ENCODE data around the gene LIMK2. TPM values are rescaled to one million over a fixed set of nuclear protein-coding genes. Genes with fewer than 3 reads are reported as not detected.

The LIMK2 gene
- total RNA-seq, 3 donors from 2014 or later, result 18.6 to 22.6 (median 20.6) TPM

GRCh38 chr22:31279327-31279669, 67.2 kb downstream of the LIMK2 start:
- ATAC-seq (no peak), DNase-seq (no peak)
- no peaks in the 10 kb centered on the region for H3K9me3 Mint-ChIP-seq
- H3K36me3 Mint-ChIP-seq (ENCODE audit: insufficient read depth), result peaks cover 37% of the 10 kb centered on the region
- no peak overlapping the region for H3K4me3 Mint-ChIP-seq
- peaks cover 88% of the 10 kb centered on the region for H3K4me1 Mint-ChIP-seq (ENCODE audit: low read depth)
- H3K27me3 Mint-ChIP-seq (ENCODE audit: low read depth), result no peaks in the 10 kb centered on the region

- DNase-seq (no peak), ATAC-seq (no peak)
- H3K4me1 Mint-ChIP-seq (ENCODE audit: low read depth), result peaks cover 90% of the 10 kb centered on the region
- peaks cover 39% of the 10 kb centered on the region for H3K36me3 Mint-ChIP-seq (ENCODE audit: insufficient read depth)
- H3K4me3 Mint-ChIP-seq, result peak overlapping the region; percentile 4
- no peaks in the 10 kb centered on the region for H3K27me3 Mint-ChIP-seq (ENCODE audit: low read depth)
- no peaks in the 10 kb centered on the region for H3K9me3 Mint-ChIP-seq
Observed at GRCh38 chr22:31279821-31280505, 67.9 kb downstream of the LIMK2 start.

GRCh38 chr22:31281733-31282132, 69.6 kb downstream of the LIMK2 start:
- H3K9me3 Mint-ChIP-seq, result no peaks in the 10 kb centered on the region
- H3K27me3 Mint-ChIP-seq (ENCODE audit: low read depth), result no peaks in the 10 kb centered on the region
- H3K4me1 Mint-ChIP-seq (ENCODE audit: low read depth), result peaks cover 95% of the 10 kb centered on the region
- H3K36me3 Mint-ChIP-seq (ENCODE audit: insufficient read depth), result peaks cover 40% of the 10 kb centered on the region
- DNase-seq, result no peak
- no peak for ATAC-seq
- no peak overlapping the region for H3K4me3 Mint-ChIP-seq

- no peak overlapping the region for H3K4me3 Mint-ChIP-seq
- no peaks in the 10 kb centered on the region for H3K9me3 Mint-ChIP-seq
- H3K36me3 Mint-ChIP-seq (ENCODE audit: insufficient read depth), result peaks cover 42% of the 10 kb centered on the region
- ATAC-seq, result no peak
- H3K27me3 Mint-ChIP-seq (ENCODE audit: low read depth), result no peaks in the 10 kb centered on the region
- peaks cover 96% of the 10 kb centered on the region for H3K4me1 Mint-ChIP-seq (ENCODE audit: low read depth)
- no peak for DNase-seq
Observed at GRCh38 chr22:31282748-31283468, 70.8 kb downstream of the LIMK2 start.

- DNase-seq, result no peak
- H3K36me3 Mint-ChIP-seq (ENCODE audit: insufficient read depth), result peaks cover 45% of the 10 kb centered on the region
- ATAC-seq, result no peak
- H3K9me3 Mint-ChIP-seq, result no peaks in the 10 kb centered on the region
- peaks cover 95% of the 10 kb centered on the region for H3K4me1 Mint-ChIP-seq (ENCODE audit: low read depth)
- H3K4me3 Mint-ChIP-seq, result no peak overlapping the region
- no peaks in the 10 kb centered on the region for H3K27me3 Mint-ChIP-seq (ENCODE audit: low read depth)
Observed at GRCh38 chr22:31284281-31285155, 72.4 kb downstream of the LIMK2 start.

GRCh38 chr22:31286360-31287255, 74.5 kb downstream of the LIMK2 start:
- Mint-ChIP-seq H3K36me3 (ENCODE audit: insufficient read depth) (peaks cover 33% of the 10 kb centered on the region), H3K4me1 (ENCODE audit: low read depth) (peaks cover 84% of the 10 kb centered on the region)

GRCh38 chr22:31287818-31288495, 75.9 kb downstream of the LIMK2 start:
- Mint-ChIP-seq H3K9me3 (no peaks in the 10 kb centered on the region), H3K36me3 (ENCODE audit: insufficient read depth) (peaks cover 31% of the 10 kb centered on the region)
- DNase-seq, result no peak

More at GRCh38 chr22:31286360-31287255, 74.5 kb downstream of the LIMK2 start:
- Mint-ChIP-seq H3K9me3 (no peaks in the 10 kb centered on the region), H3K27me3 (ENCODE audit: low read depth) (no peaks in the 10 kb centered on the region), H3K4me3 (peak overlapping the region; percentile 37)
- ATAC-seq (peak; percentile 59 to 60), DNase-seq (peak; percentile 56)

GRCh38 chr22:31288496-31289240, 76.6 kb downstream of the LIMK2 start:
- Mint-ChIP-seq H3K9me3 (no peaks in the 10 kb centered on the region), H3K36me3 (ENCODE audit: insufficient read depth) (peaks cover 24% of the 10 kb centered on the region), H3K4me1 (ENCODE audit: low read depth) (peaks cover 82% of the 10 kb centered on the region), H3K4me3 (peak overlapping the region; percentile 93), H3K27me3 (ENCODE audit: low read depth) (no peaks in the 10 kb centered on the region)
- DNase-seq (no peak), ATAC-seq (no peak)

More at GRCh38 chr22:31287818-31288495, 75.9 kb downstream of the LIMK2 start:
- H3K4me3 Mint-ChIP-seq, result peak overlapping the region; percentile 64
- peaks cover 83% of the 10 kb centered on the region for H3K4me1 Mint-ChIP-seq (ENCODE audit: low read depth)
- ATAC-seq, result no peak
- no peaks in the 10 kb centered on the region for H3K27me3 Mint-ChIP-seq (ENCODE audit: low read depth)

- H3K36me3 Mint-ChIP-seq (ENCODE audit: insufficient read depth), result peaks cover 19% of the 10 kb centered on the region
- no peaks in the 10 kb centered on the region for H3K27me3 Mint-ChIP-seq (ENCODE audit: low read depth)
- DNase-seq (no peak), ATAC-seq (no peak)
- peak overlapping the region; percentile 93 for H3K4me3 Mint-ChIP-seq
- no peaks in the 10 kb centered on the region for H3K9me3 Mint-ChIP-seq
- H3K4me1 Mint-ChIP-seq (ENCODE audit: low read depth), result peaks cover 80% of the 10 kb centered on the region
Observed at GRCh38 chr22:31289344-31289743, 77.2 kb downstream of the LIMK2 start.

GRCh38 chr22:31290494-31291471, 78.7 kb downstream of the LIMK2 start:
- DNase-seq (peak; percentile 92), ATAC-seq (peak; percentile 84 to 85)
- no peaks in the 10 kb centered on the region for H3K27me3 Mint-ChIP-seq (ENCODE audit: low read depth)
- peaks cover 77% of the 10 kb centered on the region for H3K4me1 Mint-ChIP-seq (ENCODE audit: low read depth)
- peak overlapping the region; percentile 93 for H3K4me3 Mint-ChIP-seq
- peaks cover 13% of the 10 kb centered on the region for H3K36me3 Mint-ChIP-seq (ENCODE audit: insufficient read depth)
- no peaks in the 10 kb centered on the region for H3K9me3 Mint-ChIP-seq

GRCh38 chr22:31291481-31292235, 79.6 kb downstream of the LIMK2 start:
- H3K4me3 Mint-ChIP-seq, result peak overlapping the region; percentile 93
- peaks cover 77% of the 10 kb centered on the region for H3K4me1 Mint-ChIP-seq (ENCODE audit: low read depth)
- H3K9me3 Mint-ChIP-seq, result no peaks in the 10 kb centered on the region
- ATAC-seq (no peak), DNase-seq (no peak)
- H3K36me3 Mint-ChIP-seq (ENCODE audit: insufficient read depth), result peaks cover 13% of the 10 kb centered on the region
- H3K27me3 Mint-ChIP-seq (ENCODE audit: low read depth), result no peaks in the 10 kb centered on the region
